Erythroblast (primary cell): ENCODE data around the gene MRPL11.
"Not testable (repeated sequence)": the region's sequence is repeated elsewhere in the genome, so short reads cannot be mapped to it uniquely, and the experiment has no call there.

Experiments
- GATA1 ChIP-seq: IDR thresholded peaks from 2 replicates; pipeline ENCODE4 v1.6.1; 2011; ENCODE audit warnings: low read depth, mild to moderate bottlenecking, control low read depth, low read length, moderate library complexity
- POLR2A ChIP-seq: IDR thresholded peaks from 2 replicates; pipeline ENCODE4 v1.6.1; 2011; ENCODE audit warnings: mild to moderate bottlenecking, low read length

- TF ChIP-seq POLR2A, GATA1: not testable (repeated sequence)
Observed at GRCh38 chr11:66431871-66432329, 6.7 kb downstream of the MRPL11 start.
